ENCODE measurements around the gene FNIP2.

The FNIP2 gene

DNA sequence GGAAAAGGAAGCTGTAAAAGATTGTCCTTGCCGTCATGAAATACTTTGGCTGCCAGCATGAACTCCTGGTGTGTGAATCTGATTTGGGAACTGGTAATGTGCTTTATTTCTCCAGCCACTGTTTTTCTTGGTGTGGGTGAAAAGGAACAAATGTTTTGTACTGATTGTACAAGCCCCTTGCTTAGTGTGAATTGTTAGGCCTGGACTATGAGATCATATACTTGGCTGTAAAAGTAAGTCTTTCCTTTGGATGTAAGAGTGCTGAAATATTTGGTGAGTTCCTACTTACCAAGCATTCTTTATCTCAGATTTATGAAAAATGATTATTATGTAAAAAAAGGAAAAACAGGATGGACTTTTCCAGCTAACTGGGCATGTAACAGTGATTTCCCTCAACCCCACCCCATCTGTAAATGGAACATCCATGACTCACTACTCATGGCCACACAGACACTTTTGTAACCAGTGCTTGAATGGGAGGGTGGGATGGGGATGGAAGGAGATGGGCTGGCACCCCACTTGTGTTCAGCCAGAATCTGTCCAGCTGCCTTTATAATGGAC, 6.3 kb downstream of the FNIP2 start:
- Histone ChIP-seq H3K79me2 (ENCODE audit: insufficient read depth, low read depth) (peaks cover 78% of the 10 kb centered on the region), H4K20me1 (ENCODE audit: insufficient read depth) (no peaks in the 10 kb centered on the region), H3K4me2 (no peak overlapping the region), H3K27ac (no peak overlapping the region), H3K4me3 (IDR thresholded peaks at IDR 0.05; ENCODE audit: insufficient read depth, low read depth, low read length) (no peak overlapping the region), H3K36me3 (ENCODE audit: insufficient read depth) (no peaks in the 10 kb centered on the region), H3K9ac (no peak overlapping the region), H2AFZ (ENCODE audit: low read depth) (no peak overlapping the region), H3K4me1 (ENCODE audit: low read depth, poor library complexity, severe bottlenecking) (peaks cover 51% of the 10 kb centered on the region), H3K27me3 (ENCODE audit: insufficient read depth, low read depth) (no peaks in the 10 kb centered on the region)
- TF ChIP-seq, protein P1, sequence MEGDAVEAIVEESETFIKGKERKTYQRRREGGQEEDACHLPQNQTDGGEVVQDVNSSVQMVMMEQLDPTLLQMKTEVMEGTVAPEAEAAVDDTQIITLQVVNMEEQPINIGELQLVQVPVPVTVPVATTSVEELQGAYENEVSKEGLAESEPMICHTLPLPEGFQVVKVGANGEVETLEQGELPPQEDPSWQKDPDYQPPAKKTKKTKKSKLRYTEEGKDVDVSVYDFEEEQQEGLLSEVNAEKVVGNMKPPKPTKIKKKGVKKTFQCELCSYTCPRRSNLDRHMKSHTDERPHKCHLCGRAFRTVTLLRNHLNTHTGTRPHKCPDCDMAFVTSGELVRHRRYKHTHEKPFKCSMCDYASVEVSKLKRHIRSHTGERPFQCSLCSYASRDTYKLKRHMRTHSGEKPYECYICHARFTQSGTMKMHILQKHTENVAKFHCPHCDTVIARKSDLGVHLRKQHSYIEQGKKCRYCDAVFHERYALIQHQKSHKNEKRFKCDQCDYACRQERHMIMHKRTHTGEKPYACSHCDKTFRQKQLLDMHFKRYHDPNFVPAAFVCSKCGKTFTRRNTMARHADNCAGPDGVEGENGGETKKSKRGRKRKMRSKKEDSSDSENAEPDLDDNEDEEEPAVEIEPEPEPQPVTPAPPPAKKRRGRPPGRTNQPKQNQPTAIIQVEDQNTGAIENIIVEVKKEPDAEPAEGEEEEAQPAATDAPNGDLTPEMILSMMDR (conservative IDR thresholded peaks at IDR 0.05; ENCODE audit: low read depth, low read length), result no peak

DNA sequence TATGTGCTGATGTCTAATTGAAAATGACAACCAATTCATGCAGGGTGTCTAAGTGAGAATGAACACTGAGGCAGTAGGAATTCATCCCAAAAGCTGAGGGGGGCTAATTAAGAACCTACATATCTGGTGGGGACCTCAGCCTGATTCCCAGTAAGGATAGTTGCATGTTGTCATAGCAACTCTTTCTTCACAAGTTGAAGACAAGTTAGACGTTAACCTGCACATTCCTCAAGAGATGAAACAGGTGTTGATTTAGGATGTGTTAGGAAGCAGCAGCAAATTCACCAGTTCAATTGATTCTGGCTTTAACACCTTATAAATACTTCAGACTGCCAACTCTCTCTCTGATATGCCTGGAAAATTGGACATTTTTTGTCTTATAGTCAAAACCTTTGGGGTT, 7.3 kb downstream of the FNIP2 start:
- H3K9ac ChIP-seq, result no peak overlapping the region
- H3K27me3 ChIP-seq (ENCODE audit: insufficient read depth, low read depth), result no peaks in the 10 kb centered on the region
- H4K20me1 ChIP-seq (ENCODE audit: insufficient read depth), result no peaks in the 10 kb centered on the region
- H3K4me1 ChIP-seq (ENCODE audit: low read depth, poor library complexity, severe bottlenecking), result peaks cover 51% of the 10 kb centered on the region
- peaks cover 76% of the 10 kb centered on the region for H3K79me2 ChIP-seq (ENCODE audit: insufficient read depth, low read depth)
- TF ChIP-seq, protein P1 (conservative IDR thresholded peaks at IDR 0.05; ENCODE audit: low read depth, low read length), result no peak
- no peak overlapping the region for H2AFZ ChIP-seq (ENCODE audit: low read depth)
- H3K4me3 ChIP-seq (IDR thresholded peaks at IDR 0.05; ENCODE audit: insufficient read depth, low read depth, low read length), result no peak overlapping the region
- H3K27ac ChIP-seq, result no peak overlapping the region
- no peaks in the 10 kb centered on the region for H3K36me3 ChIP-seq (ENCODE audit: insufficient read depth)
- H3K4me2 ChIP-seq, result no peak overlapping the region

DNA sequence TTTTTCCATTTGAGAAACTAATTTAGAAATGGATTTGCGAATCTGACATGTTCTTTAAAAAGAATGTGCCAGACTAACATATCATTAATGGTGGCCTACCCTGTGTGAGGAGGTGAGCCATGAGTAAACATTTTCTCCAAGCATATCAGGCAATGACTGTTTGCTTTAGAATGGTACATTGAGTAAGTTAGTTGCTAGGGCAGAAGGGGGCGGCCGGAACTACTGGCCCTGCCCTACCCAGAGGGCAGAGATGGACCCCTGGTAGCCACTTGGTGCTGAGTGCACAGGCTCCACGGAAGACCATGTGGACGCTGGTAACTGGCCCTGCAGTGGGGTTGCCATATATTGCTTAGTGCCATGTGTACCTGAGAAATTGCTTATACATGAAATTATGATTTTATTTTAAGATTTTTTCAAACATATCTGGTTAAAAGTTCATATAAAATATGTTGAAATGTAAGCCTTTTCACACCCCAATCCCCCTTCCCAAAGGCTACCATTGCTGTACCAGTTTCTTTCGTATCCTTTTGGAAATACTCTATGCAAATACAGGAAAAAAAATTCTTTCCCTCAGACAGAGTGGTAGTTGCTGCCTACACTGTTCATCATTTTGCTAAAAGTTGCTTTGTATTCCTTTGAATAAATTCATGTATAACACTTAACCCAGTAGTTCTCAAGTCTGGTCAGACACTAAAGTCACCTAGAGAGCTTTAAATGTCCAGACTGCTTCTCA, 8.8 kb downstream of the FNIP2 start:
- TF ChIP-seq, protein P1 (conservative IDR thresholded peaks at IDR 0.05; ENCODE audit: low read depth, low read length), result no peak
- Histone ChIP-seq H3K9ac (peak overlapping the region; percentile 19; the same call in 1 of the 2 replicates), H3K4me2 (peak overlapping the region; percentile 82), H3K27me3 (ENCODE audit: insufficient read depth, low read depth) (no peaks in the 10 kb centered on the region), H3K36me3 (ENCODE audit: insufficient read depth) (no peaks in the 10 kb centered on the region), H2AFZ (ENCODE audit: low read depth) (no peak overlapping the region), H3K79me2 (ENCODE audit: insufficient read depth, low read depth) (peaks cover 79% of the 10 kb centered on the region), H3K4me1 (ENCODE audit: low read depth, poor library complexity, severe bottlenecking) (peaks cover 59% of the 10 kb centered on the region), H3K4me3 (IDR thresholded peaks at IDR 0.05; ENCODE audit: insufficient read depth, low read depth, low read length) (no peak overlapping the region), H4K20me1 (ENCODE audit: insufficient read depth) (no peaks in the 10 kb centered on the region), H3K27ac (peak overlapping the region; percentile 30; the same call in 1 of the 2 replicates)

DNA sequence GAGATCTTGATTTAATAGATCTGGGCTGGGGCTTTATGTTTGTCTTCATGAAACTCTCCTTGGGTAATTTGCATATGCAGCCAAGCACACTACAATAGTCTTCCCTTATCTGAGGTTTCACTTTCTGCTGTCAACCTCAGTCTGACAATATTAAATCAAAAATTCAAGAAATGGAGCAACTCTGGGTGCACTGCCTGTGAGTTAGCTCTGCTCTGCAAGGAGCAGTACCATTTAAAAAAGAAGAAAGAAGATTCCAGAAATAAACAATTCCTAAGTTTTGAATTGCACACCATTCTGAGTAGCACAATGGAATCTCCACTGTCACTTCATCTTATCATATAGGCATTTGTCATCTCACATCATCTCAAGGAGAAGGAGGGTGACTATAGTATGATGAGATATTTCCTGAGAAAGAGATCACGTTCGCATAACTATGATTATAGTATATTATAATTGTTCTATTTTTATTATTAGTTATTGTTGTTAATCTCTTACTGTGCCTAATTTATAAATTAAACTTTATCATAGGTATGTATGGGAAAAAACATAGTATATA, 9.4 kb downstream of the FNIP2 start:
- Histone ChIP-seq H3K4me1 (ENCODE audit: low read depth, poor library complexity, severe bottlenecking) (peaks cover 65% of the 10 kb centered on the region), H3K79me2 (ENCODE audit: insufficient read depth, low read depth) (peaks cover 73% of the 10 kb centered on the region), H3K4me2 (peak overlapping the region; percentile 82), H2AFZ (ENCODE audit: low read depth) (no peak overlapping the region), H3K36me3 (ENCODE audit: insufficient read depth) (no peaks in the 10 kb centered on the region), H4K20me1 (ENCODE audit: insufficient read depth) (no peaks in the 10 kb centered on the region), H3K4me3 (IDR thresholded peaks at IDR 0.05; ENCODE audit: insufficient read depth, low read depth, low read length) (no peak overlapping the region), H3K27me3 (ENCODE audit: insufficient read depth, low read depth) (no peaks in the 10 kb centered on the region), H3K27ac (peak overlapping the region; percentile 30; the same call in 1 of the 2 replicates), H3K9ac (peak overlapping the region; percentile 19; the same call in 1 of the 2 replicates)
- TF ChIP-seq, protein P1 (conservative IDR thresholded peaks at IDR 0.05; ENCODE audit: low read depth, low read length), result no peak

All from KMS-11 (cell line).